ENCODE results near the gene SDK2. TPM values are rescaled to one million over a fixed set of nuclear protein-coding genes. Genes with fewer than 3 reads are reported as not detected.

Gene SDK2
- total and polyA plus RNA-seq, 9 of the 15 experiments (the other 6 are each of a cell fraction or from before 2014, with no cell fraction given), result 0.04 TPM; not detected in 8

DNA sequence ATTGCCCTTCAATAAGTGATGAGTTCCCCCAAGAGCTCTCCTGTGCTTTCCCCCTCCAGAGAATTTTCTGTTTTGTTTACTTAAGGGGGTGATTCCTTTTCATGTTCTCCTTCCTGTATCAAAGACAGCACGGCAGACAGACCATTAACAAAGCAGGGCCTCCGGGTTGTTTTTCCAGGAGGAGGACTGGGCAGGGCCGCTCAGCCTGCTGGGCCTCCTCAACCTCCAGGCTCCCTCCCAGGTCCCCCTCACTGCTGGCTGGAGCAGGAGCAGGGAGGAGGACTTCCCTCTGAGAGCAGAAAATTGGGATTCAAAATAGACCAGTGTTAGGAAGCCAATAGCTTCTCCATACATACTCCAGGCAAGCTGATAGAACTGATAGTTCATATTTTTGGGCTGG, 20.4 kb downstream of the SDK2 start:
- in situ Hi-C loops (cut with MboI) (no loop called here), intact Hi-C loops (cut with micrococcal nuclease) (no loop called here)
- Histone ChIP-seq H3K9me1 (ENCODE audit: control insufficient read depth, insufficient read depth, low read length) (no peaks in the 10 kb centered on the region), H3K27ac (ENCODE audit: extremely low read depth, low read depth, low read length) (no peak overlapping the region), H3K79me2 (ENCODE audit: control insufficient read depth, insufficient read depth, low read length) (no peaks in the 10 kb centered on the region), H2AFZ (ENCODE audit: low read depth, low read length) (no peak overlapping the region), H3K9me3 (replicated peaks; ENCODE audit: control insufficient read depth, insufficient read depth, low read depth, low read length) (no peaks in the 10 kb centered on the region), H3K4me2 (ENCODE audit: insufficient read depth, low read length) (no peak overlapping the region), H4K20me1 (replicated peaks; ENCODE audit: control insufficient read depth, insufficient read depth, low read length) (no peaks in the 10 kb centered on the region), H3K4me3 (no peak overlapping the region), H3K27me3 (ENCODE audit: control insufficient read depth in 2 of 2, insufficient read depth in 2 of 2, low read length in 2 of 2) (peaks cover 0 to 5% of the 10 kb centered on the region in 2 experiments; a peak in 1 of 5 replicates), H3K4me1 (replicated peaks in 1 of 2; ENCODE audit: control insufficient read depth in 2 of 2, insufficient read depth in 2 of 2, low read length in 2 of 2) (no peaks in the 10 kb centered on the region), H3K36me3 (ENCODE audit: control insufficient read depth, insufficient read depth, low read length) (no peaks in the 10 kb centered on the region), H3K9ac (ENCODE audit: insufficient read depth in 1 of 2, low read depth in 2 of 2, low read length in 2 of 2) (no peak overlapping the region)
- ChIA-PET POLR2A (interaction anchor here (0.6 to 1.1 kb wide), 4 partner anchors 28 to 975 kb away, joined by 3 to 4 read pairs (median 4); no protein-coding TSS in a partner anchor), CTCF (ENCODE audit: low intra/inter-chr PET ratio) (no interaction called here)
- no peak for FAIRE-seq
- DNase-seq (ENCODE audit: extremely low read depth in 1 of 4, low spot score in 3 of 4), result no peak
- no peak for ATAC-seq
- TF ChIP-seq FOXJ3 (CRISPR knock-in tag; IDR thresholded peaks at IDR 0.05) (no peak), CBX8 (IDR thresholded peaks at IDR 0.05; ENCODE audit: borderline replicate concordance, extremely low read depth, low read depth, low read length, poor library complexity, severe bottlenecking) (no peak), HDAC2 (IDR thresholded peaks at IDR 0.05) (no peak), MTA1 (IDR thresholded peaks at IDR 0.05; ENCODE audit: borderline replicate concordance) (no peak), SIRT6 (IDR thresholded peaks at IDR 0.05; ENCODE audit: low read depth, low read length) (no peak), KLF6 (CRISPR knock-in tag; IDR thresholded peaks at IDR 0.05; ENCODE audit: borderline replicate concordance) (no peak), FOXA3 (CRISPR knock-in tag; conservative IDR thresholded peaks at IDR 0.05 in 1 of 2, IDR thresholded peaks at IDR 0.05 in 1 of 2) (no peak), NFXL1 (CRISPR knock-in tag; IDR thresholded peaks at IDR 0.05) (no peak), ELF4 (CRISPR knock-in tag; IDR thresholded peaks at IDR 0.05) (no peak), HMG20B (CRISPR knock-in tag; IDR thresholded peaks at IDR 0.05) (no peak), SIN3A (IDR thresholded peaks at IDR 0.05; ENCODE audit: borderline replicate concordance in 2 of 2, control insufficient read depth in 1 of 2, low read depth in 2 of 2, low read length in 2 of 2) (no peak), TRIM28 (IDR thresholded peaks at IDR 0.05) (no peak), POLR3G (IDR thresholded peaks at IDR 0.05; ENCODE audit: extremely low read depth, insufficient read length, insufficient replicate concordance) (no peak)
- TF ChIP-seq, protein P1, sequence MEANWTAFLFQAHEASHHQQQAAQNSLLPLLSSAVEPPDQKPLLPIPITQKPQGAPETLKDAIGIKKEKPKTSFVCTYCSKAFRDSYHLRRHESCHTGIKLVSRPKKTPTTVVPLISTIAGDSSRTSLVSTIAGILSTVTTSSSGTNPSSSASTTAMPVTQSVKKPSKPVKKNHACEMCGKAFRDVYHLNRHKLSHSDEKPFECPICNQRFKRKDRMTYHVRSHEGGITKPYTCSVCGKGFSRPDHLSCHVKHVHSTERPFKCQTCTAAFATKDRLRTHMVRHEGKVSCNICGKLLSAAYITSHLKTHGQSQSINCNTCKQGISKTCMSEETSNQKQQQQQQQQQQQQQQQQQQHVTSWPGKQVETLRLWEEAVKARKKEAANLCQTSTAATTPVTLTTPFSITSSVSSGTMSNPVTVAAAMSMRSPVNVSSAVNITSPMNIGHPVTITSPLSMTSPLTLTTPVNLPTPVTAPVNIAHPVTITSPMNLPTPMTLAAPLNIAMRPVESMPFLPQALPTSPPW (CRISPR knock-in tag; IDR thresholded peaks at IDR 0.05), result no peak
- TF ChIP-seq, protein P2, sequence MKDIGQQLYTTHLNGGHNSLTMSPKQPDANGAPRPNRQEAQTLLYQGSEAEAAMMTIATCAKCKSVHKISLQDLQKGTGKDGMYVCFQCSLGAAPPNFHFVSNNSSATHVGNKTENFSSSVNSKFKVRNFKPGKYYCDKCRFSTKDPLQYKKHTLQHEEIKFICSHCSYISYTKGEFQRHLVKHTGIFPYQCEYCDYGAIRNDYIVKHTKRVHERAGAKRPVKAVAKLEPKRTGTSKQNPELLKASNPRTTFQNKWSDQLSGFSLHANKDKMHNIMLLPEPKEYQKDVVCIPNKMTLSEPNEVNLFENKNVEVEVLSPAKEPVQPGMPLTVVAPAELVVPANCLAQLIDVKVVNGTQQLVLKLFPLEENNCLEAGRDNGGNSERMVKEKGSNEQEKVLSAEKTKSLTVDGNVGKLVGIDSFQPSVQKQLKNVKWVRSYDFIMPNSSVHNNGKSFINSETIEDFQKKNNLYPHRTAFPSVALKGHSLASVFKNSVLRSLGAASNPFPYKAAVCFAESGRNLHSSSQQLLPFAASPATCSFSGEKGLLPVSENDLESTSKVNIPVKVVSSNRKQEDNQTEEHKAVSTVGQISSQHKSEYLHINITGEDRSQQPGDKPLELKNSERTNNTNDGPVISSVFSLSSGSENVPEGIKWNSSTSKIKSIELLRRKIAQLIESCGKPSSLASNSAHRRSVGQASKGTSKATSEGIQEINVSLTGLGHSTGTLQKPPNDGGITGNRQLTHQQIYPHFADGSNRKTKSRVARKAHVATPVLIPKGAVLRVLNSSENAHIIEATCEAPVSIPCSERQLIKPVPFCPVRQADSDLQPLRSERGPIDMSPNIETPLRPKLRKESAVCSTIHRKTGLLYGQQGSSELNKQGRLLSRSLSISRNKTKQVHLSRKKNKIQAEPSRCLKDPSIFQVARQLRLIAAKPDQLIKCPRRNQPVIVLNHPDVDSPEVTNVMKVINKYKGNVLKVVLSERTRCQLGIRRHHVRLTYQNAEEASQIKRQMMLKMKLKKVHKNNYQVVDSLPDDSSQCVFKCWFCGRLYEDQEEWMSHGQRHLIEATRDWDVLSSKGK (CRISPR knock-in tag; IDR thresholded peaks at IDR 0.05), result no peak
- BruUV-seq (replicated peaks), result no TSS peak
- 3% methylated on average over 3 of the region's 3 CpGs for WGBS (ENCODE audit: insufficient coverage, low coverage, missing lambda C conversion rate)

All from K562 (cell line).